Nephron progenitor cell (in vitro differentiated cells): ENCODE results near the gene FGD2.

Source experiments
- DNase-seq: peaks from one replicate; pipeline ENCODE4 v3.0.0; 2021
- H3K27ac Mint-ChIP-seq: 2 replicates; pipeline ENCODE4 v1.8.0; 2021; ENCODE audit warnings: mild to moderate bottlenecking, moderate library complexity, mixed read lengths
- H3K27me3 Mint-ChIP-seq: 2 replicates; pipeline ENCODE4 v1.8.0; 2021; ENCODE audit warnings: mild to moderate bottlenecking, low read depth, mixed read lengths; ENCODE audit not compliant: poor library complexity
- H3K36me3 Mint-ChIP-seq: 2 replicates; pipeline ENCODE4 v1.8.0; 2021; ENCODE audit warnings: low read depth, mixed read lengths
- H3K4me1 Mint-ChIP-seq: 2 replicates; pipeline ENCODE4 v1.8.0; 2021; ENCODE audit warnings: mixed read lengths
- H3K4me3 Mint-ChIP-seq: 2 replicates; pipeline ENCODE4 v1.8.0; 2021; ENCODE audit warnings: mild to moderate bottlenecking, moderate library complexity, mixed read lengths
- H3K9me3 Mint-ChIP-seq: 2 replicates; pipeline ENCODE4 v1.8.0; 2021; ENCODE audit warnings: mild to moderate bottlenecking, moderate library complexity, mixed read lengths
- CTCF ChIP-seq: fragments of 200-600 bp; sonication (generic); IDR thresholded peaks from 2 replicates; pipeline ENCODE4 v1.5.0; 2021; ENCODE audit warnings: antibody characterized with exemption

Gene FGD2

GRCh38 chr6:37017606-37018197 is 12.2 kb downstream of the FGD2 start:
- Mint-ChIP-seq H3K9me3 (no peaks in the 10 kb centered on the region), H3K27me3 (peaks cover 11% of the 10 kb centered on the region), H3K4me3 (no peak overlapping the region), H3K4me1 (peaks cover 16% of the 10 kb centered on the region), H3K27ac (no peak overlapping the region), H3K36me3 (no peaks in the 10 kb centered on the region)
- TF ChIP-seq CTCF, result no peak
- no peak for DNase-seq

GRCh38 chr6:37018198-37019064 is 13.0 kb downstream of the FGD2 start:
- Mint-ChIP-seq H3K4me3 (no peak overlapping the region), H3K27me3 (peaks cover 11% of the 10 kb centered on the region), H3K27ac (no peak overlapping the region), H3K4me1 (peaks cover 23% of the 10 kb centered on the region), H3K9me3 (no peaks in the 10 kb centered on the region), H3K36me3 (no peaks in the 10 kb centered on the region)
- peak; percentile 90 for TF ChIP-seq CTCF
- peak; percentile 90 for DNase-seq

GRCh38 chr6:37019065-37019450 is 13.6 kb downstream of the FGD2 start:
- Mint-ChIP-seq H3K27ac (no peak overlapping the region), H3K4me1 (peaks cover 25% of the 10 kb centered on the region), H3K9me3 (no peaks in the 10 kb centered on the region), H3K4me3 (no peak overlapping the region), H3K36me3 (no peaks in the 10 kb centered on the region), H3K27me3 (peaks cover 11% of the 10 kb centered on the region)
- DNase-seq, result no peak
- no peak for TF ChIP-seq CTCF

- DNase-seq, result no peak
- peaks cover 25% of the 10 kb centered on the region for H3K4me1 Mint-ChIP-seq
- no peak overlapping the region for H3K27ac Mint-ChIP-seq
- no peaks in the 10 kb centered on the region for H3K9me3 Mint-ChIP-seq
- H3K27me3 Mint-ChIP-seq, result peaks cover 16% of the 10 kb centered on the region
- TF ChIP-seq CTCF, result no peak
- no peak overlapping the region for H3K4me3 Mint-ChIP-seq
- H3K36me3 Mint-ChIP-seq, result no peaks in the 10 kb centered on the region
Observed at GRCh38 chr6:37020381-37020780, 14.9 kb downstream of the FGD2 start.

GRCh38 chr6:37020812-37021211 is 15.4 kb downstream of the FGD2 start:
- H3K9me3 Mint-ChIP-seq, result no peaks in the 10 kb centered on the region
- peaks cover 16% of the 10 kb centered on the region for H3K27me3 Mint-ChIP-seq
- H3K4me1 Mint-ChIP-seq, result peaks cover 27% of the 10 kb centered on the region
- no peak for DNase-seq
- H3K4me3 Mint-ChIP-seq, result no peak overlapping the region
- TF ChIP-seq CTCF, result no peak
- H3K36me3 Mint-ChIP-seq, result no peaks in the 10 kb centered on the region
- no peak overlapping the region for H3K27ac Mint-ChIP-seq
